GM23248 (cell line): ENCODE data around the gene EFCC1.

ENCODE experiments used
- EZH2 ChIP-seq: fragments of 200-600 bp; sonication (generic); IDR thresholded peaks from 2 replicates; pipeline ENCODE4 v1.6.1; 2018; ENCODE audit warnings: antibody characterized with exemption, mild to moderate bottlenecking; ENCODE audit not compliant: insufficient read depth, poor library complexity, severe bottlenecking
- EZH2phosphoT487 ChIP-seq: fragments of 200-600 bp; sonication (generic); IDR thresholded peaks from 2 replicates; pipeline ENCODE4 v1.6.1; 2018; ENCODE audit warnings: antibody characterized with exemption, moderate library complexity, mild to moderate bottlenecking, low read depth; ENCODE audit not compliant: insufficient read depth

- no peak for TF ChIP-seq EZH2phosphoT487
- TF ChIP-seq EZH2: no peak
These were observed 5.8 kb downstream of the EFCC1 start for GRCh38 chr3:129006864-129007263.
